Activated T-cell treated with anti-CD3 and anti-CD28 coated beads, Interleukin-2, amount 50 U/mL, for 24 hours (primary cell): Measurements from ENCODE around the gene SNAPC2.
"Not testable (repeated sequence)": the region's sequence is repeated elsewhere in the genome, so short reads cannot be mapped to it uniquely, and the experiment has no call there.

Source experiments
- DNase-seq: peaks from one replicate; pipeline ENCODE4 v3.0.0-alpha.2; 2020
- H3K27ac Mint-ChIP-seq: 2 replicates; pipeline ENCODE4 v1.8.0; 2020; ENCODE audit warnings: mild to moderate bottlenecking, mixed read lengths
- H3K27me3 Mint-ChIP-seq: 2 replicates; pipeline ENCODE4 v1.8.0; 2020; ENCODE audit warnings: mixed read lengths
- H3K36me3 Mint-ChIP-seq: 2 replicates; pipeline ENCODE4 v1.8.0; 2020; ENCODE audit warnings: low read depth, mixed read lengths
- H3K4me1 Mint-ChIP-seq: 2 replicates; pipeline ENCODE4 v1.8.0; 2020; ENCODE audit warnings: low read depth, mixed read lengths
- H3K4me3 Mint-ChIP-seq: 2 replicates; pipeline ENCODE4 v1.8.0; 2020; ENCODE audit warnings: mild to moderate bottlenecking, moderate library complexity, mixed read lengths
- H3K9me3 Mint-ChIP-seq: 2 replicates; pipeline ENCODE4 v1.8.0; 2020; ENCODE audit warnings: mixed read lengths

SNAPC2 gene

DNA sequence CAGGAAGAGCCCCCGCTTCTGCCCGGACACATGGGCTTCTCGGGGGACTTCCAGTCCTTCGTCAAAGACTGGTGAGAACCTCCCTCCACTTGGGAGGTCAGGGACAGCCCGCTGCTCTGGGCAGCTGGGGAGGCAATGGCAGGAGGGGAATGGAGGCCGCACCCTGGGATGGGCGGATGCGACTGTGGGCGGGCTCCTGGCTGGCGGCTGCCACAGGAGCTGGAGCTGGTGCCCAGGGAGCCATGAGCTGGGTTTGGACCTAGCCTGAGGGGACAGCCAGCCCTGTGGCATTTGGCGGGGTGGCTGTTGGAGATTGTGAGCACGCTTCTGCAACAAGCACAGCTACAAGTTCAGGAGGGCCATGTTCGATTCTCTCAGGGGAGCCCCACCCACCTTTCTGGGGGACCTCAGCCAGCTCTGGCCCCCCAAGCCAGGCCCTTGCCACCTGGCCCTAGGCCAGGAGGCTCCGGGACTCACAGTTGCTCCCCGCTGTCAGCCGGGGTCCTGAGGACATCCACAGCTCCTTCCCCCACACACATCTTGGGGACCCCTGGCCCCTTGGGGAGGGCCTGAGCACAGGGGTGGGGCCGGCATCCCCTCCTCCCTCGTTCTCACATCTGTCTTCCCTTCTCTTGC is 8.5 kb upstream of the SNAPC2 start:
- Mint-ChIP-seq H3K27me3 (peaks cover 19% of the 10 kb centered on the region), H3K9me3 (no peaks in the 10 kb centered on the region), H3K27ac (no peak overlapping the region), H3K4me1 (peaks cover 11% of the 10 kb centered on the region), H3K36me3 (peaks cover 37% of the 10 kb centered on the region), H3K4me3 (no peak overlapping the region)
- no peak for DNase-seq

DNA sequence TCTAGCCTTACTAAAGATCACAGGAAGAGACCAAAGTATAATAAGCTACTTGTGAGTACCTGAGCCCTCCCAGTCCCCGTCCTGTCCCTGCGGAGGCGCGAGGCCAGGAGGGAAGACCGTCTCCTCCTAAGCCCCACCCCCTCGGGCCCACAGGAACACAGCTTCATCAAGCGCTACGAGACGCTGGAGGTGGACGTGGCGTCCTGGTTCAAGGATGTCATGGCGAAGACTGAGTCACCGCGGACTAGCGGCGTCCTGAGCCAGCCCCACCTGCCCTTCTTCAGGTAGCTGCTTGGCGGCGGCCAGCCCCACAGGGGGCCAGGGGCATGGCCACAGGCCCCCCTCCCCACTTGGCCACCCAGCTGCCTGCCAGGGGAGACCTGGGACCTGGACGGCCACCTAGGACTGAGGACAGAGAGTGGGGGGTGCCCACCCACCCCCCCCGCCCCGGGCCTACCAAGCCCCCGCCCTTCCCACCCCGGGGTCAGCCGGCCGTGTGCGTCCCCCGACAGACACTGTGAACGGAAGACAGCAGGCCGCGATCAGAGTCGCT is 7.9 kb upstream of the SNAPC2 start:
- no peak for DNase-seq
- Mint-ChIP-seq H3K9me3 (no peaks in the 10 kb centered on the region), H3K27me3 (peaks cover 23% of the 10 kb centered on the region), H3K36me3 (peaks cover 33% of the 10 kb centered on the region), H3K27ac (no peak overlapping the region), H3K4me1 (peaks cover 13% of the 10 kb centered on the region), H3K4me3 (no peak overlapping the region)

DNA sequence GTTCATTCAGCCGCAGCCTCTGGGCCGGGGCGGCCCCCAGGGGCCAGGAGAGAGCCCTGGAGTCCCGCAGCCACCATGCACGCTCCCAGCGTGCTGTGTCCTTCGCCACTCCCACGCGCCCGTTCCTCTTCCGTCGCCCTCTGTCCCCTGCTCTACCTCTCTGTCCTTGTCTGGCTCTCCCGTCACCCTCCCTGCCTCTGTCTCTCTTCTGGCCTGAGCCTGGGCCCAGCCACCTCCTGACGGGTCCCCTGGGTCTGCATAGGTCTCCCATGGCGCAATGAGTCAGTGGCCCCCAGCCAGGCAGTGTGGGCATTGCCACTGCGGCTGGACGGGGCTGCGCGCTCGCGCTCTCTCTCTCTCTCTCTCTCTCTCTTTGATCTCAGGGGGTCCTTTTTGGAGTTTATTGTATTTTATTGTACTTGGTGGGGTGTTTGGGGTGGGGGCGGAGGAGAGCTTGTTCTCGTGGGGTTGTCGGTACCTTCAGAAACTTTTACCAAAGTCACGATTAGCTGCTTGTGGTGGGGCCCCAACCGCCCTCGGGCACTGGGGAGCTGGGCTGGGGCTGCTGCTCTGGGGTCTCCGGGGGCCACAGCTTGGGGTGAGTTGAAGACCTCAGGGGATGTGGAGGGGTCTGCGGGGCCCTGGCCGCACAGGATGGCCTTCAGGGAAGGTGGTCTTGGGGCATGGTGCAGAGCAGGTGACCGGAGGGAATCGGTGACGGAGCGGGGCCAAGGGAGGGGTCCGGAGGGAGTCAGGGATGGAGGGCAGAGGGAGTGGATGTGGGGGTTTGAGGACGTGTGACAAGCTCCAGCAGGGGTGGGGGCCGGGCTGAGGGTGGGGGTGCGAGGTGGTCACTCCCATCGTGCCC is 7.2 kb upstream of the SNAPC2 start:
- no peak overlapping the region for H3K27ac Mint-ChIP-seq
- peaks cover 13% of the 10 kb centered on the region for H3K4me1 Mint-ChIP-seq
- peaks cover 27% of the 10 kb centered on the region for H3K27me3 Mint-ChIP-seq
- no peak for DNase-seq
- peaks cover 29% of the 10 kb centered on the region for H3K36me3 Mint-ChIP-seq
- no peaks in the 10 kb centered on the region for H3K9me3 Mint-ChIP-seq
- H3K4me3 Mint-ChIP-seq, result no peak overlapping the region

DNA sequence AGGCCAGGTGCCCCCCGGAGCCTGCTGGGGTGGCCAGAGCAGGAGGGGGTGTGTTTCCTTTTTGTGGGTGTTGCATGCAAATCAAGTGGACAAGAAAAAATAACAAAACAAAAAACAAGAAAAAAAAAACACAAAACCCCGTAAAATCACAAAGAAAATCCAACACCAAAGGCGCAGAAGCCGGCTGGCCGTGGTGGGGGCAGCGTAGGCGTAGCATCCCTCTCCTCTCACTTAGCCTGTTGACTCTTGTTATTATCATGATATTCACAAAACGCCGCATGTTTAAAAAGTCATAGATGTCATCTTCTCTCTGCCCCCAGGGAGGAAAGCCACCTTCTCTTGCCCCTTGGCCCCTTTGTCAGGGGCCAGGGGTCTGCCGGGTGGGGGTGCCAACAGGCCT is 6.5 kb upstream of the SNAPC2 start:
- Mint-ChIP-seq H3K4me3 (no peak overlapping the region), H3K27me3 (peaks cover 34% of the 10 kb centered on the region), H3K4me1 (peaks cover 17% of the 10 kb centered on the region), H3K36me3 (peaks cover 29% of the 10 kb centered on the region), H3K9me3 (no peaks in the 10 kb centered on the region), H3K27ac (no peak overlapping the region)
- DNase-seq, result no peak

DNA sequence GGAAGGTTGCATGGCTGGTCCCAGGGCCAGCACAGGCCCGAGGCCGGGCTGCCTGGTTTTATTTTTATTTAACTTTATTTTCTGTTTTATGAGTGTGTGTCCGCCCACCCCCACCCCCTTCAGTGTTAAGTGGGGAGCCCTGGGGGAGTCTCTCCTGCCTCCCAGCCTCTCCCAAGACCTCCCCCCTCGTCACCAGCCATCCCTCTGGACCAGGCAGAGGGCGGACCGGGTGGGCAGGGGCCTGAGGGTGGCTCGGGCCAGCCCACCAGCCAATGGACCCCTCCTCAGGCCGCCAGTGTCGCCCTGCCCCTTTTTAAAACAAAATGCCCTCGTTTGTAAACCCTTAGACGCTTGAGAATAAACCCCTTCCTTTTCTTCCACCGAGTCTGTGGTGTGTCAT is 6.0 kb upstream of the SNAPC2 start:
- Mint-ChIP-seq H3K36me3 (peaks cover 29% of the 10 kb centered on the region), H3K4me3 (no peak overlapping the region), H3K9me3 (no peaks in the 10 kb centered on the region), H3K27ac (no peak overlapping the region), H3K4me1 (peaks cover 17% of the 10 kb centered on the region), H3K27me3 (peaks cover 39% of the 10 kb centered on the region)
- DNase-seq, result no peak

DNA sequence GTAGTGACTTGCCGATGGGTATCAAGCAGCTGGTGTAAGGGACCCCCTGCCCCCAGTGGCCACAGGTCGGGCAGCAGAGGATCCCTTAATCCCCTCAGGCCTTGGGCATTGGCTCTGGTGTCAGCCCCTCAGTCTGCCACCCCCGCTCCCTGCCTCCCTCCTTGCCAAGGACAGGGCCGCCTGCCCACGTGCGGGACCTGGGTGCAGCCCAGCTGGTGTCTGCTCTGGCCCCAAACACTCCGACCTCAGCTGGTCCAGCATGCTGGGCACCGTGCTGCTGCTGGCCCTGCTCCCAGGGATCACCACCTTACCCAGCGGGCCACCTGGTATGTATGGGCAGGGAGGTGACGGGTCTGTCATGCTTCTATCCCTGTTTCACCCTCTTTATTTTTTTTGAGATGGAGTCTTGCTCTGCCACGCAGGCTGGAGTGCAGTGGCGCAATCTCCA is 5.5 kb upstream of the SNAPC2 start, which contains the start of gene TGFBR3L:
Gene TGFBR3L (plus strand): TSS at position 233 of the 448 bp plus-strand sequence.
- Mint-ChIP-seq H3K27ac (no peak within 1 kb of the TSS), H3K4me1 (peaks cover 19% of the 10 kb centered on the region), H3K36me3 (peaks cover 29% of the 10 kb centered on the region), H3K27me3 (peaks cover 44% of the 10 kb centered on the region), H3K9me3 (no peaks in the 10 kb centered on the region), H3K4me3 (peak within 1 kb of the TSS; percentile 56)
- DNase-seq, result no peak

DNA sequence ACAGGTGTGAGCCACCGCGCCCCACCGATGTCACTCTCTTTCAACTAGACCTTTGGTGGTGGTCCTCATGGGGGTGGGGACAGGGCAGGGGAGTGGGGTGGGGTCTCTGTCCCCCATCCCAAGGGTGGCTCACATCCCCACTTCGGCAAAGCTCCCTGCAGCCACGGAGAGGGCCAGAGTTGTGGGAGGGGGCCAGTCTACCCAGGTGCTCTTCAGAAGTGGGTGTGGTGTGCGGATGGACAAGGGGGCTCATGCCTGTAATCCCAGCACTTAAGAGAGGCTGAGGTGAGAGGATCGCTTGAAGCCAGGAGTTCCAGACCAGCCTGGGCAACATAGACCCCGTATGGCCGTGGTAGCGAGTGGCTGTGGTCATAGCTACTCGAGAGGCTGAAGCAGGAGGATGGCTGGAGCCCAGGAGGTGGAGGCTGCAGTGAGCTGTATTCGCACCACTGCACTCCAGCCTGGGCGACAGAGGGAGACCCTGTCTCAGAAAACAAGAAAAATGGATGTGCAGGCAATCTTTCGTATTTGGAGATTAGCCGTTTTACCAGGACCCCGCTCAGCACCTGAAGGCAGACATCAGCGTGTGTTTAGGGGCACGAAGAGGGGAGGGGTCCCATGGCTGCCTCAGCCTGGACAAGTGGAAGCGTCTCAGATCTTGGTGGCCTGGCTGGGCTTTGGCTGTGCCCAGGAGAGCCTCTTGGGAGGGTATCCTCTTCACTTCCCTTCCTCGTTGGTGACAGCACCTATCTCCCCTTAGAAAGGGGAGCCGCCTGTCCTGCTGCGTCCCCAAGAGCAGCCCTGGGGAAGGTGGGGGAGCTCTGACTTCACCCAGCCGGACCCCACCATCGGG is 4.7 kb upstream of the SNAPC2 start:
- Mint-ChIP-seq H3K36me3 (peaks cover 25% of the 10 kb centered on the region), H3K27ac (no peak overlapping the region), H3K4me3 (peak overlapping the region; percentile 56), H3K27me3 (peaks cover 49% of the 10 kb centered on the region), H3K9me3 (no peaks in the 10 kb centered on the region), H3K4me1 (peaks cover 24% of the 10 kb centered on the region)
- no peak for DNase-seq

DNA sequence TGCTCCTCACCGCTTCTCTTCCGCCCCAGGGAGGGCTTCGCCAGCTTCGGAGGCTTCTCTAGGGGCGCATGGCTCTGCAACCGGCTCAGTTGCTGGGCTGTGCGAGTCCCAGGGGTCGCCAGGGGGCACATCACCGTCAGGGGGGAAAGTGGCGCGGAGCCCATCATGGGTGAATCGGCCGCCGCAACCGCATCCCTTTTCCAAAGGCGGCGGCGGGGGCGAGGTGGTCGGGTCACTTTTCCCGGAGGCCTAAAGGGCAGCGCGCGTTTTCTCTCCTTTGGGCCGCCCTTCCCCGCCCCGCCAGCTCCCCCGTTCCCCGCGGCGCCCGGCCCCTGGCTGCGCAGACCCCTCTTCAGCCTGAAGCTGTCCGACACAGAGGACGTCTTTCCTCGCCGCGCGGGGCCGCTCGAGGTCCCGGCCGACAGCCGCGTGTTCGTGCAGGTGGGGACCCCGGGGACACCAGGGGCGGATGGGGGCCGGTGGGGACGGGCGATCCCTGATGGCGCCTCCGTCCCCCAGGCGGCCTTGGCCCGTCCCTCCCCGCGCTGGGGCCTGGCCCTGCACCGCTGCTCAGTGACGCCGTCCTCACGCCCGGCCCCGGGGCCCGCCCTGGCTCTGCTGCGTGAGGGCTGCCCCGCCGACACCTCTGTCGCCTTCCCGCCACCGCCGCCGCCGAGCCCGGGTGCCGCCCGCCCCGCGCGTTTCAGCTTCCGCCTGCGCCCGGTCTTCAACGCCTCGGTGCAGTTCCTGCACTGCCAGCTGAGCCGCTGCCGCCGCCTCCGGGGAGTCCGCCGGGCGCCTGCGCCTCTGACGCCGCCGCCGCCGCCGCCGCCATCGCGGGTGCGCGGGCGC is 3.8 kb upstream of the SNAPC2 start:
- H3K9me3 Mint-ChIP-seq, result no peaks in the 10 kb centered on the region
- H3K36me3 Mint-ChIP-seq, result peaks cover 18% of the 10 kb centered on the region
- no peak overlapping the region for H3K27ac Mint-ChIP-seq
- DNase-seq, result peak; percentile 73
- H3K4me1 Mint-ChIP-seq, result peaks cover 29% of the 10 kb centered on the region
- H3K4me3 Mint-ChIP-seq, result peak overlapping the region; percentile 71
- H3K27me3 Mint-ChIP-seq, result peaks cover 49% of the 10 kb centered on the region

DNA sequence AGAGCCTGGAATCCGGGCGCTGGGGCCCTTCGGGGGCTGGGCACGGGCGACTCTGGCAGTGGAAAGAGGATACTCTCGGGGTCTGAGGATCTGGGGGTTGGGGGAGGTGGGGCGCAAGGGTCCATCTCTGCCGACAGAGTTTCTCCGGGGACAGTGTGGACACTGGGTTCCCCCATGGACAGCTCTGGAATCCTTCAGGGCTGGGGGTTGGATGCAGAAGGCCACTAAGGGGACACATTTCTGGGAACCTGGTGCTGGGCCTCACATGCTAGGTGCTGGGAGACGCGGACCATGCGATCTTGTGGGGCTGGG is 3.2 kb upstream of the SNAPC2 start:
- Mint-ChIP-seq H3K27me3 (peaks cover 49% of the 10 kb centered on the region), H3K27ac (no peak overlapping the region)
- no peak for DNase-seq

DNA sequence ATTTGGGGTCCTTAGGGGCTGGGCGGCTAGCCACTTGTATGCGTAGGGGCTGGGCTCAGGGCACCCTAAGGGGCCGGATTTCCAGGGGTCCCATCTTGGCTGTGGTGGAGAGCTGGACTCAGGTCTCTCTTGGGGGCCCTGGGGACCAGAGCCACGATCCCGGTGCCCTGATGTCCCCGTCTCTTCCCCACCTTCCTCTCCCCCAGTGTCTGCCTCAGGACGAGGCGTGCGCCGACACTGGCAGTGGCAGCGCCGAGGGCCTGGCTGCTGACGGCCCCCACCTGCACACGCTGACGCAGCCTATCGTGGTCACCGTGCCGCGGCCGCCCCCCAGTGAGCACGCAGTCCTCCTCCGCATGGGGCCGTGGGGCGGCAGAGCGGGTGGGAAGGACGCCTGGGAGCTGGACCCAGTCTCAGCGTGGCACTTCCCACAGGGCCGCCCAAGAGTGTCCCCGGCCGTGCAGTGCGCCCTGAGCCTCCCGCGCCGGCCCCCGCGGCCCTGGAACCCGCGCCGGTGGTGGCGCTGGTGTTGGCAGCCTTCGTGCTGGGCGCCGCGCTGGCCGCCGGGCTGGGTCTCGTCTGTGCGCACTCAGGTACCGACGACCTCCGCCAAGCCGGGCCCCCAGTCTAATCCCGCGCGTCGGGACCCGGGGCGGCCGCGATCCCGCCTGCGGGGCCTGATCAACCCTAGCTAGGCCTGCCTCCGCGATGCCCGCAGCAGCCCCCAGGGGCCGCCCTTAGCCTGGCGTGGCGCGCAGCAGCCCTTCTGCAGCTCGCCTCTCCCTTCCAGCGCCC is 2.7 kb upstream of the SNAPC2 start:
- peak; percentile 75 for DNase-seq
- Mint-ChIP-seq H3K36me3 (peaks cover 17% of the 10 kb centered on the region), H3K4me1 (peaks cover 37% of the 10 kb centered on the region), H3K27ac (no peak overlapping the region), H3K4me3 (peak overlapping the region; percentile 71), H3K27me3 (peaks cover 49% of the 10 kb centered on the region), H3K9me3 (no peaks in the 10 kb centered on the region)

More for the DNA sequence above, 3.2 kb upstream of the SNAPC2 start:
- H3K9me3 Mint-ChIP-seq, result no peaks in the 10 kb centered on the region
- peak overlapping the region; percentile 71 for H3K4me3 Mint-ChIP-seq
- peaks cover 34% of the 10 kb centered on the region for H3K4me1 Mint-ChIP-seq
- H3K36me3 Mint-ChIP-seq, result peaks cover 15% of the 10 kb centered on the region

DNA sequence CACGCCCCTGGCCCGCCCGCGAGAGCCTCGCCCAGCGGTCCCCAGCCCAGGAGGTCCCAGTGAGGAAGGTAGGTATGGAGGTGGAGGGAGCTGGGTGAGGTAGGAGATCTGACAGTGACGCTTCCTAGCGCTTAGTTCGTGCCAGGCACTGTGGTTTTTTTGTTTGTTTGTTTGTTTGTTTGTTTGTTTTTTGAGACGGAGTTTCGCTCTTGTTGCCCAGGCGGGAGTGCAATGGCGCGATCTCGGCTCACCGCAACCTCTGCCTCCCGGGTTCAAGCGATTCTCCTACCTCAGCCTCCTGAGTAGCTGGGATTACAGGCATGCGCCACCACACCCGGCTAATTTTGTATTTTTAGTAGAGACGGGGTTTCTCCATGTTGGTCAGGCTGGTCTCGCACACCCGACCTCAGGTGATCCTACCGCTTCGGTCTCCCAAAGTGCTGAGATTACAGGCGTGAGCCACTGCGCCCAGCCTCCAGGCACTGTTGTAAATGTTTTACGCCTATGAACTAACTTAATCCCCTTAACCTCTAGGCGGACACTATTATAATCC is 2.0 kb upstream of the SNAPC2 start:
- Mint-ChIP-seq H3K27me3 (peaks cover 49% of the 10 kb centered on the region), H3K4me1 (peaks cover 37% of the 10 kb centered on the region), H3K36me3 (peaks cover 14% of the 10 kb centered on the region)
- H3K9me3 Mint-ChIP-seq, H3K4me3 Mint-ChIP-seq, DNase-seq, H3K27ac Mint-ChIP-seq: not testable (repeated sequence)

DNA sequence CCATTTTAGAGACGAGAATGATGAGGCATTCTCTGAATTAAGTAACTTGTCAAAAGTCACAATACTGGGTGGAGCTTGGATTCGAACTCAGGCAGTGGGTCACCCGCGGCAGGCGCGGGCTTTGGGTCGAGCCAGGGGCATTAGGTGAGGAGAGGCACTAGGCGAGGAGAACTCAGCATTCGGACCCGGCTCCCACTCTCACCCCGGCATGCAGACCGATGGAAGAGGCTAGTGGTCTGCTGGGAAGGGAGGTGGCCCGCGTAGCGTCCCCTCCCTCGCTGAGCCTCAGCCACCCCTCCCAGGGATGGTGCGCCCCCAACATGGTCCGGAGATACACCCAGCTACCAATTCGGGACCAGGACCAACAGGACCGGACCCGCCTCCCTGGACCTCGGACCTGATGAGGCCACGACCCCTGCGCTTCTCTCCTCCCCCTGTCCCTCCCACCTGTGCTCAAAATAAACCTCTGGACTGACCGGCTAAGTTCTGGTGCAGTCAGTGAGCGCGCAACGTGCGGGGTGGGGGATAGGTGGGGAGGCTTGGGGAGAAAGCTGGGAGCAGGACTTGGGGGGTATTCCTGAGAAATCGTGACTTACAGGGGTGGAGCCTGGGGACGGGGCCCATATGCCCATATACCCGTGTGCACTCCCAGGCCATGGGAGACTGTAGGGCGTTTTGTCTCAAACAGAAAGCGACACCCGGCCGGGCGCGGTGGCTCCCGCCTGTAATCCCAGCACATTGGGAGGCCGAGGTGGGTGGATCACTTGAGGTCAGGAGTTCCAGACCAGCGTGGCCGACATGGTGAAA is 1.3 kb upstream of the SNAPC2 start:
- no peak for DNase-seq
- H3K27ac Mint-ChIP-seq, result no peak overlapping the region
- H3K27me3 Mint-ChIP-seq, result peaks cover 49% of the 10 kb centered on the region
- H3K4me3 Mint-ChIP-seq, result peak overlapping the region; percentile 77
- no peaks in the 10 kb centered on the region for H3K9me3 Mint-ChIP-seq
- H3K4me1 Mint-ChIP-seq, result peaks cover 37% of the 10 kb centered on the region
- peaks cover 14% of the 10 kb centered on the region for H3K36me3 Mint-ChIP-seq
